Rectal smooth muscle tissue (tissue), 1 donor: Measurements from ENCODE around the gene OR8K5.

Source experiments
- H3K27ac ChIP-seq: one replicate; pipeline ENCODE4 v1.7.0; 2013; ENCODE audit warnings: low read depth, low read length, inconsistent platforms
- H3K27me3 ChIP-seq: one replicate; pipeline ENCODE4 v1.7.0; 2013; ENCODE audit warnings: low read length; ENCODE audit not compliant: control insufficient read depth, insufficient read depth
- H3K36me3 ChIP-seq: one replicate; pipeline ENCODE4 v1.7.0; 2013; ENCODE audit warnings: low read length; ENCODE audit not compliant: control insufficient read depth, insufficient read depth
- H3K4me1 ChIP-seq: one replicate; pipeline ENCODE4 v1.7.0; 2013; ENCODE audit warnings: low read length; ENCODE audit not compliant: control insufficient read depth, insufficient read depth
- H3K4me3 ChIP-seq: one replicate; pipeline ENCODE4 v1.7.0; 2013; ENCODE audit warnings: low read length
- H3K9ac ChIP-seq: one replicate; pipeline ENCODE4 v1.7.0; 2013; ENCODE audit warnings: low read length

OR8K5 gene

DNA sequence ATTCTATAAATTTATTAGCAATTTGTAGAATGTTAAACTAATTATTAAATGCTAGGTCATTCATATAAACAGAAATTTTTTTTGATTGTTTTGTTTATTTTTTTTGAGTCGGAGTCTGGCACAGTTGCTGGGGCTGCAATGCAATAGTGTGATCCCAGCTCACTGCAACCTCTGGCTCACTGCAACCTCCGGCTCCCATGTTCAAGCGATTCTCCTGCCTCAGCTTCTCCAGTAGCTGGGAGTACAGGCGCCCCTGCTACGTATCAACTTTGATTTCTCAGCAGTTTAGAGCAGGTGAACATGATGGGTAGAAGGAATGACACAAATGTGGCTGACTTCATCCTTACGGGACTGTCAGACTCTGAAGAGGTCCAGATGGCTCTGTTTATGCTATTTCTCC is 38.0 kb downstream of the OR8K5 start, which contains the start of gene OR8H3:
Gene OR8H3, plus strand, starts transcription at position 301 of the 400 bp plus-strand sequence. Its CDS starts 0 bp downstream, at position 301.
- Histone ChIP-seq H3K9ac (no peak within 1 kb of the TSS), H3K4me1 (no peaks in the 10 kb centered on the region), H3K27ac (no peak within 1 kb of the TSS), H3K36me3 (no peaks in the 10 kb centered on the region), H3K27me3 (no peaks in the 10 kb centered on the region), H3K4me3 (no peak within 1 kb of the TSS)
